Measurements from ENCODE around the gene ASPDH. TPM values are rescaled to one million over a fixed set of nuclear protein-coding genes. Genes with fewer than 3 reads are reported as not detected.
"Not testable (repeated sequence)": the region's sequence is repeated elsewhere in the genome, so short reads cannot be mapped to it uniquely, and the experiment has no call there.

Gene ASPDH
- total RNA-seq, 2 experiments from 2014 or later = not detected

DNA sequence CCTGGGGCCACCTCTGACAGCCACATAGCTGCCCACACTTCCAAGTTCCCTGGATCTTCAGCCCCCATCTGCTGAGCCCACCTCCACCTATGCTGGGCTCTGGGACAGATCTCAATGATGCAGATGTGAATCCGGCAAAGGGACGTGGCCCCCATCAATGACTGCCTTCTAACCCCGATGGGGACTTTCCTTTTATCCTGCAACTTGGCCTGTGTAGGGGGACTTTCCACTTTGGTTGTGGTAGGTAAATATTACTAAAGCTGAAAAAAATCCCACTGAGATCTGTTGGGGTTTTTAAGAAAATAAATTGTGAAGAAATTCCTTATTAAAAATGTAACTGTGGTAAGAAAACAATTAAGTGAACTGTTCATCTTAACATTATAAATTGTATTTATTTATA is 20.8 kb upstream of the ASPDH start:
- Mint-ChIP-seq H3K27me3 (peaks cover 21% of the 10 kb centered on the region), H3K4me3 (no peak overlapping the region), H3K4me1 (ENCODE audit: low read depth) (no peaks in the 10 kb centered on the region), H3K9me3 (peaks cover 14% of the 10 kb centered on the region), H3K27ac (no peak overlapping the region), H3K36me3 (ENCODE audit: low read depth) (peaks cover 9% of the 10 kb centered on the region)
- intact Hi-C loops (cut with micrococcal nuclease) = loop anchor here (10.0 kb wide), 2 partner anchors 70 to 250 kb away; no protein-coding TSS in a partner anchor
- ATAC-seq (no peak), DNase-seq (no peak)
- TF ChIP-seq, protein P1, sequence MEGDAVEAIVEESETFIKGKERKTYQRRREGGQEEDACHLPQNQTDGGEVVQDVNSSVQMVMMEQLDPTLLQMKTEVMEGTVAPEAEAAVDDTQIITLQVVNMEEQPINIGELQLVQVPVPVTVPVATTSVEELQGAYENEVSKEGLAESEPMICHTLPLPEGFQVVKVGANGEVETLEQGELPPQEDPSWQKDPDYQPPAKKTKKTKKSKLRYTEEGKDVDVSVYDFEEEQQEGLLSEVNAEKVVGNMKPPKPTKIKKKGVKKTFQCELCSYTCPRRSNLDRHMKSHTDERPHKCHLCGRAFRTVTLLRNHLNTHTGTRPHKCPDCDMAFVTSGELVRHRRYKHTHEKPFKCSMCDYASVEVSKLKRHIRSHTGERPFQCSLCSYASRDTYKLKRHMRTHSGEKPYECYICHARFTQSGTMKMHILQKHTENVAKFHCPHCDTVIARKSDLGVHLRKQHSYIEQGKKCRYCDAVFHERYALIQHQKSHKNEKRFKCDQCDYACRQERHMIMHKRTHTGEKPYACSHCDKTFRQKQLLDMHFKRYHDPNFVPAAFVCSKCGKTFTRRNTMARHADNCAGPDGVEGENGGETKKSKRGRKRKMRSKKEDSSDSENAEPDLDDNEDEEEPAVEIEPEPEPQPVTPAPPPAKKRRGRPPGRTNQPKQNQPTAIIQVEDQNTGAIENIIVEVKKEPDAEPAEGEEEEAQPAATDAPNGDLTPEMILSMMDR (IDR thresholded peaks at IDR 0.05) = no peak
- POLR2A ChIA-PET = no interaction called here
- CTCF ChIA-PET = interaction anchor here (1.1 to 1.9 kb wide), 4 partner anchors 16 to 177 kb away, joined by 3 to 12 read pairs (median 6); no protein-coding TSS in a partner anchor

DNA sequence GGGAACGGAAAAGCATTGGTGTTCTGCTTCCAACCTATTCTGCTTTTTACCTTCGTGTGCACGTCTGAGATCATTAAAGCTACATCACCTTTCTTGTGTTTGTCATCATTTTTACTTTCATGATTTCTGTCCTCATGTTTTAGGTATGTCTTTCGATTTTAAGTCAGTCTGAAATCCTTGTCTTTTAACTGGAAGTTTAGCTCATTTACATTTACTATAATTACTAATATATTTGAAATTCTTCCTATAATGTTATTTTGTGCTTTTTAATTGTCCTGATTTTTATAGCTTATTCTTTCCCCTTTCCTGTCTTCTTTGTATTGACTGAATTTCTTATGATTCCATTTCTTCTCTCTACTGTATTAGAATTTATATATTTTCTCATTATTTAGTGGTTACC is 19.2 kb upstream of the ASPDH start:
- H3K4me3 Mint-ChIP-seq = no peak overlapping the region

DNA sequence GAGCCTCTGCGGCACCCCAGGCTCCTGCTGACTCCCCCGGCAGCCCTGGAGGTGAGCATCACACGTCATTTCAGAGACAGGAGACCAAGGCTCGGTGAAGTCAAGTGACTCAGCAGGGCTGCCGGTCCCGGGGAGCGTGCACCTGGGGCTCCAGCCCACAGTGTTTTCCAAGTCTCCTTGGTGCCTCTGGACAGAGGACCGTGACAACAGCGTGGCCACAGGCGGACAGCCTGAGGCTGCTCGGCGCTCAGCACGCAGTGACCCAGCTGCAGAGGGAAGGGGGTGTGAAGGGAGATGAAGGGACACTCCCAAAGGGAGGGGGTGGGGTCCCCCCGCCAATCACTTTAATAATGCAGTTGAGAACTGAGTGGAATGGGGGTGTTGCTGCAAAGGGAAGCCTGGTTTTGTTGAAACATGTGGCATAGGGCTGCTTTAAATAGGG is 17.5 kb upstream of the ASPDH start:
- no peaks in the 10 kb centered on the region for H3K4me1 Mint-ChIP-seq (ENCODE audit: low read depth)
- intact Hi-C loops (cut with micrococcal nuclease) = loop anchor here (10.0 kb wide), 2 partner anchors 74 to 254 kb away; no protein-coding TSS in a partner anchor
- no peak overlapping the region for H3K4me3 Mint-ChIP-seq
- H3K27me3 Mint-ChIP-seq = peaks cover 19% of the 10 kb centered on the region
- peaks cover 9% of the 10 kb centered on the region for H3K36me3 Mint-ChIP-seq (ENCODE audit: low read depth)
- ATAC-seq (no peak), DNase-seq (no peak)
- peaks cover 14% of the 10 kb centered on the region for H3K9me3 Mint-ChIP-seq
- POLR2A ChIA-PET = no interaction called here
- H3K27ac Mint-ChIP-seq = no peak overlapping the region
- TF ChIP-seq, protein P1 (IDR thresholded peaks at IDR 0.05) = no peak
- CTCF ChIA-PET = no interaction called here

More for the DNA sequence above, 19.2 kb upstream of the ASPDH start:
- ChIA-PET CTCF (interaction anchor here (1.3 to 1.9 kb wide), 3 partner anchors 14 to 389 kb away, joined by 4 to 12 read pairs (median 6); no protein-coding TSS in a partner anchor), POLR2A (no interaction called here)
- H3K9me3 Mint-ChIP-seq = peaks cover 14% of the 10 kb centered on the region
- DNase-seq = no peak
- H3K36me3 Mint-ChIP-seq (ENCODE audit: low read depth) = peaks cover 9% of the 10 kb centered on the region
- no peak overlapping the region for H3K27ac Mint-ChIP-seq
- H3K4me1 Mint-ChIP-seq (ENCODE audit: low read depth) = no peaks in the 10 kb centered on the region
- ATAC-seq = no peak
- TF ChIP-seq, protein P1 (IDR thresholded peaks at IDR 0.05) = no peak
- H3K27me3 Mint-ChIP-seq = peaks cover 21% of the 10 kb centered on the region
- intact Hi-C loops (cut with micrococcal nuclease) = loop anchor here (10.0 kb wide), 2 partner anchors 72 to 252 kb away; no protein-coding TSS in a partner anchor

DNA sequence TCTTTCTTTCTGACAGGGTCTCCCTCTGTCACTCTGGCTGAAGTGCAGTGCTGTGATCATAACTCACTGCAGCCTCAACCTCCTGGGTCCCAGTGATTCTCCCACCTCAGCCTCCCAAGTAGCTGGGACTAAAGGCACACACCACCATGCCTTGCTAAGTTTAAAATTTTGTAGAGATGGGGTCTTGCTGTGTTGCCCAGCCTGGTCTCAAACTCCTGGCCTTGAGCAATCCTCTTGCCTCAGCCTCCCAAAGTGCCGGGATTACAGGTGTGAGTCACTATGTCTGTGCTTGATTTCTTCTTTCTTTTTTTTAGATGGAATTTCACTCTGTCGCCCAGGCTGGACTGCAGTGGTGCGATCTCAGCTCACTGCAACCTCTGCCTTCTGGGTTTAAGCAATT is 14.3 kb upstream of the ASPDH start:
- H3K27ac Mint-ChIP-seq; H3K9me3 Mint-ChIP-seq; intact Hi-C loops (cut with micrococcal nuclease); H3K4me1 Mint-ChIP-seq (ENCODE audit: low read depth); H3K36me3 Mint-ChIP-seq (ENCODE audit: low read depth); ATAC-seq; H3K4me3 Mint-ChIP-seq; DNase-seq; POLR2A ChIA-PET: not testable (repeated sequence)
- CTCF ChIA-PET = interaction anchor here (0.9 to 2.1 kb wide), 3 partner anchors 10 to 28 kb away, joined by 3 to 10 read pairs (median 6); no protein-coding TSS in a partner anchor
- peaks cover 15% of the 10 kb centered on the region for H3K27me3 Mint-ChIP-seq

DNA sequence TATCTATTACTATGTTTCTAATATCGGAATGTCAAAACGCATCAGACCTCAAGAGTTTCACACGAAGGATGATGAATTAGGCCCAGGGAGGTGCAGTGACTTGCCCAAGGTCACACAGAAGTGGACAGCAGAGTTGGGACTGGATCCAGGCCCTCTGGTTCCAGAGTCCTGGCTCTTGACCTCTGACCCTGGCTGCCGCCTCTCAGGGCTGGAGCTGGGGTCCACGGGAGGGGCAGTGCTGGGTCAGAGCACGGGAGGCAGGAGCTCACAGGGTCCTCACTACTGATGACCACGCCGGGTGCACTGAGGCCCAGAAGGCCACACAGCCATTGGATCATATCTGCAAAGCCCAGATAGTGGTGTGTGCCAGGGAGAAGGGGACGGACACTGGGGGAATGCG is 9.2 kb upstream of the ASPDH start:
- POLR2A ChIA-PET = interaction anchor here (0.5 kb wide), 1 partner anchor 52 kb away, joined by 4 read pairs; no protein-coding TSS in a partner anchor
- H3K27me3 Mint-ChIP-seq = peaks cover 2% of the 10 kb centered on the region
- no peaks in the 10 kb centered on the region for H3K36me3 Mint-ChIP-seq (ENCODE audit: low read depth)
- CTCF ChIA-PET = interaction anchor here (3.1 kb wide), 1 partner anchor 14 kb away, joined by 10 read pairs; no protein-coding TSS in a partner anchor
- intact Hi-C loops (cut with micrococcal nuclease) = no loop called here
- TF ChIP-seq, protein P1 (IDR thresholded peaks at IDR 0.05) = no peak
- H3K4me3 Mint-ChIP-seq = no peak overlapping the region
- H3K9me3 Mint-ChIP-seq = no peaks in the 10 kb centered on the region
- no peaks in the 10 kb centered on the region for H3K4me1 Mint-ChIP-seq (ENCODE audit: low read depth)
- ATAC-seq = no peak
- H3K27ac Mint-ChIP-seq = no peak overlapping the region
- no peak for DNase-seq
